Right lobe of liver (tissue), 6 donors: Measurements from ENCODE around the gene TIMM23. TPM values are rescaled to one million over a fixed set of nuclear protein-coding genes. Genes with fewer than 3 reads are reported as not detected.
A peak's percentile ranks its signal among the peaks of the same experiment; 100 is the strongest.

Source experiments
- ATAC-seq, 4 donors: fragments of 200-7000 bp; cut with Tn5 transposase; one replicate each; pipeline ENCODE4 v1.9.1; 2020; ENCODE audit warnings: mild to moderate bottlenecking in 4 of 4, moderate library complexity in 4 of 4
- DNase-seq, 3 donors: peaks; one replicate each; pipeline ENCODE4 v3.0.0-alpha.2; 2020
- H3K27ac ChIP-seq, 3 donors: fragments of 200-600 bp; one replicate each; pipeline ENCODE4 v1.8.0; 2022
- H3K27me3 ChIP-seq, 2 donors: fragments of 200-600 bp; one replicate each; pipeline ENCODE4 v1.8.0; 2022
- H3K36me3 ChIP-seq, 4 donors: fragments of 200-600 bp; sonication (generic) in 1 of 4; one replicate each; pipeline versions ENCODE4 v1.5.1 to v1.8.0; 2017 to 2022; ENCODE audit warnings: control low read depth in 1 of 4
- H3K4me1 ChIP-seq, 4 donors: fragments of 200-600 bp; sonication (generic) in 1 of 4; one replicate each; pipeline versions ENCODE4 v1.5.1 to v1.8.0; 2017 to 2022; ENCODE audit warnings: control low read depth in 1 of 4
- H3K4me3 ChIP-seq, 3 donors: fragments of 200-600 bp; one replicate each; pipeline ENCODE4 v1.8.0; 2022
- H3K9me3 ChIP-seq, 4 donors: fragments of 200-600 bp; sonication (generic) in 1 of 4; one replicate each; pipeline versions ENCODE4 v1.5.1 to v1.8.0; 2017 to 2022; ENCODE audit warnings: control low read depth in 1 of 4
- CTCF ChIP-seq, 4 donors: fragments of 200-600 bp in 3 of 4; fragments of 450-650 bp in 1 of 4; IDR thresholded peaks; one replicate each; pipeline versions ENCODE4 v1.5.1 to v1.8.0; 2016 to 2022; ENCODE audit warnings: antibody characterized with exemption in 4 of 4, mild to moderate bottlenecking in 2 of 4
- POLR2A ChIP-seq: fragments of 450-650 bp; IDR thresholded peaks from one replicate; pipeline ENCODE4 v1.6.1; 2017; ENCODE audit warnings: antibody characterized with exemption, mild to moderate bottlenecking
- WGBS: methylation state at CpG from one replicate; pipeline ENCODE4 v1.1.6; 2018; ENCODE audit warnings: low coverage, low lambda C conversion rate; ENCODE audit not compliant: insufficient coverage; ENCODE audit errors: missing lambda C conversion rate; 5-methylcytosine and 5-hydroxymethylcytosine counted together
- intact Hi-C, 2 donors: fragments of 100-400 bp; cut with DNase I; formaldehyde crosslinking; loops; one replicate each; pipeline versions ENCODE4 v1.11.2 to v1.14.1; 2022
- total RNA-seq, 6 experiments: library from RNA; depleted of rRNA in 2 of 6; stranded (reverse); fragments of >200 nt in 2 of 6; fragmentation: NEBNext Ultra II Directional in 3 of 6; extraction: Animal tissue kit (Norgen Biotek cat#: 25700) in 3 of 6; gene quantifications; one replicate each; pipeline versions ENCODE4 v1.1.0 to v1.2.4, GENCODE V29; 2016 to 2023
- donor health status: DM: no; HTN: yes; CAD: no.
- donor health status: DM: no; HTN: no; CAD: no.
- donor health status: DM: no; HTN: no; CAD: no.
- donor health status: DM: no; HTN: yes; CAD: no.
- donor health status: DM: no; HTN: yes; CAD: no.

Gene TIMM23
- total RNA-seq, 6 experiments from 2014 or later, result 22.2 to 65.7 (median 30.3) TPM

GRCh38 chr10:46031648-46032532 is 59.6 kb downstream of the TIMM23 start:
- Histone ChIP-seq H3K27ac (peak overlapping the region; percentile 92 to 96 (median 95)), H3K27me3 (no peaks in the 10 kb centered on the region), H3K4me3 (peak overlapping the region in 2 of 3 donors; percentile 83 to 93), H3K4me1 (peaks cover 0 to 78% (median 30%) of the 10 kb centered on the region in 4 donors), H3K36me3 (no peaks in the 10 kb centered on the region), H3K9me3 (no peaks in the 10 kb centered on the region)
- intact Hi-C loops, result no loop called here
- DNase-seq (peak in 2 of 3 donors; percentile 44 to 74), ATAC-seq (peak; percentile 47 to 69 (median 59))
- TF ChIP-seq POLR2A, result peak; percentile 70
- TF ChIP-seq CTCF (IDR thresholded peaks at IDR 0.05), result peak in 1 of 4 donors; percentile 14
- 22% methylated on average over 6 of the region's 6 CpGs for WGBS

GRCh38 chr10:46033602-46034011 is 61.3 kb downstream of the TIMM23 start:
- ATAC-seq, result peak in 2 of 4 donors; percentile 1 to 24
- no peaks in the 10 kb centered on the region for H3K9me3 ChIP-seq
- H3K27ac ChIP-seq, result peak overlapping the region; percentile 92 to 96 (median 95)
- TF ChIP-seq CTCF (IDR thresholded peaks at IDR 0.05) (no peak), POLR2A (no peak)
- no peak overlapping the region for H3K4me3 ChIP-seq
- H3K4me1 ChIP-seq, result peaks cover 0 to 62% (median 22%) of the 10 kb centered on the region in 4 donors
- H3K36me3 ChIP-seq, result no peaks in the 10 kb centered on the region
- intact Hi-C loops, result no loop called here
- DNase-seq, result peak in 1 of 3 donors; percentile 51
- H3K27me3 ChIP-seq, result no peaks in the 10 kb centered on the region

GRCh38 chr10:46035923-46036849 is 63.9 kb downstream of the TIMM23 start:
- 11% methylated on average over 5 of the region's 8 CpGs for WGBS
- Histone ChIP-seq H3K27ac (peak overlapping the region in 1 of 3 donors; percentile 95), H3K9me3 (no peaks in the 10 kb centered on the region), H3K27me3 (no peaks in the 10 kb centered on the region), H3K4me3 (no peak overlapping the region), H3K36me3 (no peaks in the 10 kb centered on the region), H3K4me1 (peaks cover 0 to 49% (median 20%) of the 10 kb centered on the region in 4 donors)
- TF ChIP-seq CTCF (IDR thresholded peaks at IDR 0.05) (peak in 1 of 4 donors; percentile 31), POLR2A (no peak)
- intact Hi-C loops, result no loop called here
- DNase-seq, result peak in 2 of 3 donors; percentile 30 to 56
- peak; percentile 6 to 33 (median 24) for ATAC-seq

- H3K9me3 ChIP-seq, result no peaks in the 10 kb centered on the region
- no peaks in the 10 kb centered on the region for H3K36me3 ChIP-seq
- DNase-seq, result no peak
- intact Hi-C loops, result no loop called here
- H3K27ac ChIP-seq, result no peak overlapping the region
- ATAC-seq, result no peak
- 86% methylated on average over 6 of the region's 8 CpGs for WGBS
- H3K4me1 ChIP-seq, result peaks cover 0 to 39% (median 19%) of the 10 kb centered on the region in 4 donors
- H3K4me3 ChIP-seq, result no peak overlapping the region
- no peaks in the 10 kb centered on the region for H3K27me3 ChIP-seq
- no peak for TF ChIP-seq CTCF (IDR thresholded peaks at IDR 0.05)
- TF ChIP-seq POLR2A, result no peak
Observed at GRCh38 chr10:46037107-46037825, 65.0 kb downstream of the TIMM23 start.
